ENCODE data around the gene IFFO2.

DNA sequence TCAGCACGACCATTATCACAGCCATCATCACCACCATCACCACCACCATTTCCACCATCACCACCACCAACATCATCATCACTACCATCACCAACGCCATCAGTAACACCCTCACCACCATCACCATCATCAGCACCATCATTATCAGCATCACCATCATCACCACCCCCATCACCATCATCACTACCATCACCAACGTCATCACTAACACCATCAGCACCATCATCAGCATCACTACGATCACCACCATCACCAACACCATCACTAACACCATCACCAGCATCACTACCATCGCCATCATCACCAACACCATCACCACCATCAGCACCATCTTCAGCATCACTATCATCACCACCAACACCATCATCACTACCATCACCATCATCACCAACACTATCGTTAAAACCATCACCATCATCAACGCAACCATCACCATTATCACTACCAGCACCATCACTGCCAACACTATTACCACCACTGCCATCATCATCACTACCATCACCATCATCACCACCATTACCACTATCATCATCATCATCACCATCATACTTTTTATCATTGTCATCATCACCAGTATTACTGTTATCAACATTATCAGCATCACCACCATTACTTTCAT is 98.3 kb downstream of the IFFO2 start:
- TF ChIP-seq CTCF (IDR thresholded peaks at IDR 0.05; ENCODE audit: low read length): no peak
- TF ChIP-seq EZH2 (IDR thresholded peaks at IDR 0.05; ENCODE audit: borderline replicate concordance, low read length): no peak

Data from OCI-LY1 (cell line).